Endodermal cell (in vitro differentiated cells): ENCODE measurements around the gene HTRA2. TPM values are rescaled to one million over a fixed set of nuclear protein-coding genes. Genes with fewer than 3 reads are reported as not detected.

ENCODE experiments used
- DNase-seq: peaks from one replicate; pipeline ENCODE4 v3.0.0-alpha.2; 2017
- H3K27ac ChIP-seq: 2 replicates; pipeline ENCODE4 v1.5.1; 2013; ENCODE audit warnings: mild to moderate bottlenecking, low read depth, low read length, moderate library complexity
- H3K27me3 ChIP-seq: 2 replicates; pipeline ENCODE4 v1.6.1; 2013; ENCODE audit warnings: mild to moderate bottlenecking, low read length, moderate library complexity; ENCODE audit not compliant: insufficient read depth, control insufficient read depth, poor library complexity, severe bottlenecking
- H3K36me3 ChIP-seq: 2 replicates; pipeline ENCODE4 v1.7.0; 2013; ENCODE audit warnings: mild to moderate bottlenecking, low read length, moderate library complexity; ENCODE audit not compliant: control insufficient read depth, insufficient read depth
- H3K4me1 ChIP-seq: one replicate; pipeline ENCODE4 v1.7.0; 2013; ENCODE audit warnings: low read length; ENCODE audit not compliant: control insufficient read depth, insufficient read depth
- H3K4me3 ChIP-seq: 2 replicates; pipeline ENCODE4 v1.5.1; 2013; ENCODE audit warnings: mild to moderate bottlenecking, low read length, moderate library complexity
- H3K9ac ChIP-seq: 2 replicates; pipeline ENCODE4 v1.6.1; 2013; ENCODE audit warnings: mild to moderate bottlenecking, low read length, moderate library complexity; ENCODE audit not compliant: poor library complexity, severe bottlenecking; ENCODE audit errors: extremely low read depth
- H3K9me3 ChIP-seq: 2 replicates; pipeline ENCODE4 v1.6.1; 2013; ENCODE audit warnings: mild to moderate bottlenecking, low read length, moderate library complexity; ENCODE audit not compliant: control insufficient read depth
- H3K27ac Mint-ChIP-seq: 2 replicates; pipeline ENCODE4 v1.8.0; 2020; ENCODE audit warnings: mixed read lengths
- H3K27me3 Mint-ChIP-seq: 2 replicates; pipeline ENCODE4 v1.8.0; 2021; ENCODE audit warnings: mild to moderate bottlenecking, mixed read lengths; ENCODE audit not compliant: insufficient read depth
- H3K36me3 Mint-ChIP-seq: 2 replicates; pipeline ENCODE4 v1.8.0; 2020; ENCODE audit warnings: low read depth, mixed read lengths
- H3K4me1 Mint-ChIP-seq: 2 replicates; pipeline ENCODE4 v1.8.0; 2020; ENCODE audit warnings: mixed read lengths
- H3K4me3 Mint-ChIP-seq: 2 replicates; pipeline ENCODE4 v1.8.0; 2020; ENCODE audit warnings: mild to moderate bottlenecking, moderate library complexity, mixed read lengths
- H3K9me3 Mint-ChIP-seq: 2 replicates; pipeline ENCODE4 v1.8.0; 2020; ENCODE audit warnings: mild to moderate bottlenecking, mixed read lengths
- CTCF ChIP-seq: fragments of 200-600 bp; sonication (generic); conservative IDR thresholded peaks from 2 replicates; pipeline ENCODE4 v1.5.0; 2021; ENCODE audit warnings: antibody characterized with exemption, mild to moderate bottlenecking
- WGBS, 2 experiments: methylation state at CpG; one replicate each; pipeline versions ENCODE4 v1.1.5 to v1.1.7; 2013; ENCODE audit warnings: missing lambda C conversion rate in 2 of 2, mixed read lengths in 1 of 2; ENCODE audit not compliant: insufficient coverage in 1 of 2, insufficient read length in 1 of 2; 5-methylcytosine and 5-hydroxymethylcytosine counted together
- total RNA-seq, 2 donors: library from RNA; stranded (reverse); fragmentation: NEBNext Ultra II Directional in 1 of 2; extraction: Animal tissue kit (Norgen Biotek cat#: 25700) in 1 of 2; gene quantifications; 2 replicates in 1 of 2; 3 replicates in 1 of 2; pipeline ENCODE4 v1.2.1, GENCODE V29; 2021

HTRA2 gene
- total RNA-seq, 2 donors from 2014 or later, result 32.8 to 38.9 TPM

- Mint-ChIP-seq H3K4me1 (peaks cover 33% of the 10 kb centered on the region), H3K27me3 (peaks cover 88% of the 10 kb centered on the region), H3K36me3 (peaks cover 19% of the 10 kb centered on the region), H3K27ac (no peak overlapping the region), H3K4me3 (peak overlapping the region; percentile 68), H3K9me3 (no peaks in the 10 kb centered on the region)
- no peak for TF ChIP-seq CTCF
- Histone ChIP-seq H3K27me3 (peaks cover 94% of the 10 kb centered on the region), H3K27ac (no peak overlapping the region), H3K4me1 (peaks cover under 1% of the 10 kb centered on the region), H3K4me3 (no peak overlapping the region), H3K9me3 (no peaks in the 10 kb centered on the region), H3K9ac (no peak overlapping the region), H3K36me3 (peaks cover 11% of the 10 kb centered on the region)
- DNase-seq, result peak; percentile 60
- WGBS, 2 experiments, result 45 to 59% methylated on average over 10 to 18 of the region's 18 CpGs
These were observed 28.2 kb upstream of the HTRA2 start for GRCh38 chr2:74501335-74502071.

- WGBS, 2 experiments, result 22 to 30% methylated on average over 14 to 32 of the region's 32 CpGs
- peak; percentile 66 for DNase-seq
- peak overlapping the region; percentile 68 for H3K4me3 Mint-ChIP-seq
- H3K9me3 Mint-ChIP-seq, result no peaks in the 10 kb centered on the region
- Histone ChIP-seq H3K4me1 (peaks cover 4% of the 10 kb centered on the region), H3K9me3 (no peaks in the 10 kb centered on the region), H3K36me3 (peaks cover 11% of the 10 kb centered on the region), H3K4me3 (peak overlapping the region; percentile 76), H3K9ac (no peak overlapping the region), H3K27me3 (peaks cover 86% of the 10 kb centered on the region), H3K27ac (no peak overlapping the region)
- peak overlapping the region; percentile 78 for H3K27ac Mint-ChIP-seq
- H3K27me3 Mint-ChIP-seq, result peaks cover 83% of the 10 kb centered on the region
- H3K4me1 Mint-ChIP-seq, result peaks cover 38% of the 10 kb centered on the region
- peaks cover 22% of the 10 kb centered on the region for H3K36me3 Mint-ChIP-seq
- TF ChIP-seq CTCF, result no peak
These were observed 27.5 kb upstream of the HTRA2 start for GRCh38 chr2:74502147-74502719.

GRCh38 chr2:74502720-74503505 lies 26.8 kb upstream of the HTRA2 start:
- Histone ChIP-seq H3K9me3 (no peaks in the 10 kb centered on the region), H3K36me3 (peaks cover 11% of the 10 kb centered on the region), H3K4me1 (peaks cover 4% of the 10 kb centered on the region), H3K27ac (no peak overlapping the region), H3K9ac (no peak overlapping the region), H3K27me3 (peaks cover 80% of the 10 kb centered on the region), H3K4me3 (peak overlapping the region; percentile 76)
- Mint-ChIP-seq H3K9me3 (no peaks in the 10 kb centered on the region), H3K27me3 (peaks cover 77% of the 10 kb centered on the region), H3K4me1 (peaks cover 36% of the 10 kb centered on the region), H3K36me3 (peaks cover 22% of the 10 kb centered on the region), H3K27ac (peak overlapping the region; percentile 78), H3K4me3 (peak overlapping the region; percentile 68)
- peak; percentile 36 for TF ChIP-seq CTCF
- WGBS, 2 experiments, result 8 to 9% methylated on average over 34 to 67 of the region's 67 CpGs
- DNase-seq, result peak; percentile 90
